Mesenchymal stem cell (in vitro differentiated cells and primary cell): ENCODE data around the gene ZNF74.
"Not testable (repeated sequence)": the region's sequence is repeated elsewhere in the genome, so short reads cannot be mapped to it uniquely, and the experiment has no call there.

Source experiments
- DNase-seq: peaks from one replicate; pipeline ENCODE4 v3.0.0-alpha.2; 2013
- H2AFZ ChIP-seq: one replicate; pipeline ENCODE4 v1.6.1; 2013; ENCODE audit warnings: low read depth, mild to moderate bottlenecking, control low read depth, inconsistent platforms, low read length, moderate library complexity
- H2AK5ac ChIP-seq: 2 replicates; pipeline ENCODE4 v1.6.1; 2013; ENCODE audit warnings: low read length, moderate library complexity, mild to moderate bottlenecking, inconsistent platforms; ENCODE audit not compliant: severe bottlenecking
- H2BK120ac ChIP-seq: one replicate; pipeline ENCODE4 v1.6.1; 2013; ENCODE audit warnings: low read depth, mild to moderate bottlenecking, inconsistent platforms, low read length, moderate library complexity
- H2BK12ac ChIP-seq, 2 experiments: one replicate each; pipeline ENCODE4 v1.6.1; 2013; ENCODE audit warnings: inconsistent platforms in 2 of 2, low read length in 2 of 2, mild to moderate bottlenecking in 2 of 2, moderate library complexity in 2 of 2, control low read depth in 1 of 2
- H2BK15ac ChIP-seq: one replicate; pipeline ENCODE4 v1.6.1; 2013; ENCODE audit warnings: mild to moderate bottlenecking, low read depth, inconsistent platforms; ENCODE audit not compliant: poor library complexity, severe bottlenecking
- H2BK5ac ChIP-seq: 2 replicates; pipeline ENCODE4 v1.6.1; 2013; ENCODE audit warnings: low read depth, mild to moderate bottlenecking, low read length, control low read depth, inconsistent platforms; ENCODE audit not compliant: poor library complexity, severe bottlenecking
- H3K14ac ChIP-seq, 2 experiments: one replicate each; pipeline ENCODE4 v1.6.1; 2013; ENCODE audit warnings: inconsistent platforms in 2 of 2, low read length in 2 of 2, control low read depth in 1 of 2, mild to moderate bottlenecking in 1 of 2, moderate library complexity in 1 of 2
- H3K18ac ChIP-seq, 2 experiments: one replicate each; pipeline ENCODE4 v1.6.1; 2013; ENCODE audit warnings: inconsistent platforms in 2 of 2, low read length in 2 of 2, control low read depth in 1 of 2, low read depth in 1 of 2, mild to moderate bottlenecking in 1 of 2
- H3K23ac ChIP-seq, 2 experiments: one replicate each; pipeline ENCODE4 v1.6.1; 2013; ENCODE audit warnings: inconsistent platforms in 2 of 2, low read length in 2 of 2, mild to moderate bottlenecking in 2 of 2, moderate library complexity in 2 of 2, control low read depth in 1 of 2
- H3K27ac ChIP-seq: 2 replicates; pipeline ENCODE4 v1.5.1; 2013; ENCODE audit warnings: mild to moderate bottlenecking, moderate library complexity, low read length, control low read depth, inconsistent platforms; ENCODE audit not compliant: poor library complexity, severe bottlenecking
- H3K27me3 ChIP-seq, 2 experiments: 2 replicates each; pipeline versions ENCODE4 v1.6.1 to v1.7.0; 2013; ENCODE audit warnings: low read length in 2 of 2, mild to moderate bottlenecking in 2 of 2, moderate library complexity in 2 of 2, control low read depth in 1 of 2, inconsistent platforms in 1 of 2; ENCODE audit not compliant: control insufficient read depth in 1 of 2, insufficient read depth in 1 of 2
- H3K36me3 ChIP-seq, 2 experiments: 2 replicates each; pipeline versions ENCODE4 v1.6.1 to v1.7.0; 2013; ENCODE audit warnings: low read length in 2 of 2, control low read depth in 1 of 2, inconsistent platforms in 1 of 2, low read depth in 1 of 2, mild to moderate bottlenecking in 1 of 2; ENCODE audit not compliant: insufficient read depth in 2 of 2, control insufficient read depth in 1 of 2
- H3K4ac ChIP-seq, 2 experiments: one replicate each; pipeline ENCODE4 v1.6.1; 2013; ENCODE audit warnings: inconsistent platforms in 2 of 2, low read length in 2 of 2, mild to moderate bottlenecking in 2 of 2, moderate library complexity in 2 of 2, control low read depth in 1 of 2, low read depth in 1 of 2
- H3K4me1 ChIP-seq: 2 replicates; pipeline ENCODE4 v1.6.1; 2013; ENCODE audit warnings: low read depth, low read length, control low read depth; ENCODE audit not compliant: control insufficient read depth, insufficient read depth
- H3K4me2 ChIP-seq: 2 replicates; pipeline ENCODE4 v1.6.1; 2013; ENCODE audit warnings: low read length, mild to moderate bottlenecking, inconsistent platforms; ENCODE audit not compliant: poor library complexity, severe bottlenecking
- H3K4me3 ChIP-seq, 2 experiments: 2 replicates each; pipeline versions ENCODE4 v1.5.1 to v1.7.0; 2013; ENCODE audit warnings: low read length in 2 of 2, mild to moderate bottlenecking in 2 of 2, control low read depth in 1 of 2, low read depth in 1 of 2; ENCODE audit not compliant: insufficient read depth in 1 of 2
- H3K79me1 ChIP-seq: replicated peaks from 2 replicates; pipeline ENCODE4 v1.6.1; 2013; ENCODE audit warnings: mild to moderate bottlenecking, control low read depth, low read length, inconsistent platforms; ENCODE audit not compliant: poor library complexity, severe bottlenecking
- H3K9ac ChIP-seq: 2 replicates; pipeline ENCODE4 v1.7.0; 2013; ENCODE audit warnings: mild to moderate bottlenecking, low read length, moderate library complexity
- H3K9me3 ChIP-seq: 2 replicates; pipeline ENCODE4 v1.7.0; 2013; ENCODE audit warnings: mild to moderate bottlenecking, low read length; ENCODE audit not compliant: control insufficient read depth
- H4K8ac ChIP-seq: one replicate; pipeline ENCODE4 v1.6.1; 2013; ENCODE audit warnings: inconsistent platforms, mild to moderate bottlenecking, low read length, moderate library complexity
- H4K91ac ChIP-seq: one replicate; pipeline ENCODE4 v1.6.1; 2013; ENCODE audit warnings: mild to moderate bottlenecking, low read length, inconsistent platforms
- WGBS: methylation state at CpG from one replicate; pipeline ENCODE4 v1.1.7; 2013; ENCODE audit warnings: mixed read lengths; 5-methylcytosine and 5-hydroxymethylcytosine counted together

The ZNF74 gene

GRCh38 chr22:20376983-20377382 is 17.0 kb upstream of the ZNF74 start:
- not testable (repeated sequence) for H3K4me2 ChIP-seq, H2BK12ac ChIP-seq
- whole genome bisulfite sequencing: 92% methylated on average over 7 of the region's 11 CpGs

GRCh38 chr22:20378110-20378509 is 15.8 kb upstream of the ZNF74 start:
- H3K9ac ChIP-seq: no peak overlapping the region
- no peak overlapping the region for H3K27ac ChIP-seq
- WGBS: 94% methylated on average over 4 of the region's 4 CpGs
- H3K18ac ChIP-seq: no peak overlapping the region
- no peaks in the 10 kb centered on the region for H3K36me3 ChIP-seq
- H3K4me2 ChIP-seq: no peak overlapping the region
- H2BK15ac ChIP-seq: no peak overlapping the region
- H3K27me3 ChIP-seq: peaks cover 6 to 22% of the 10 kb centered on the region in 2 experiments
- no peak overlapping the region for H2BK12ac ChIP-seq
- no peak overlapping the region for H3K4ac ChIP-seq
- H3K4me3 ChIP-seq: no peak overlapping the region
- H2BK5ac ChIP-seq: no peak overlapping the region
- no peak overlapping the region for H2AFZ ChIP-seq
- no peak overlapping the region for H4K8ac ChIP-seq
- no peaks in the 10 kb centered on the region for H3K79me1 ChIP-seq
- no peak overlapping the region for H2AK5ac ChIP-seq
- no peak for DNase-seq
- no peak overlapping the region for H4K91ac ChIP-seq
- no peak overlapping the region for H3K23ac ChIP-seq
- H3K9me3 ChIP-seq: no peaks in the 10 kb centered on the region
- H3K4me1 ChIP-seq: no peaks in the 10 kb centered on the region
- no peak overlapping the region for H3K14ac ChIP-seq
- no peak overlapping the region for H2BK120ac ChIP-seq

More at GRCh38 chr22:20376983-20377382, 17.0 kb upstream of the ZNF74 start:
- not testable (repeated sequence) for H3K18ac ChIP-seq, H4K8ac ChIP-seq, H3K4me1 ChIP-seq, H3K4ac ChIP-seq, H2BK15ac ChIP-seq, H3K14ac ChIP-seq, H3K4me3 ChIP-seq, H3K27ac ChIP-seq, DNase-seq, H3K79me1 ChIP-seq, H3K9me3 ChIP-seq, H3K9ac ChIP-seq, H2BK120ac ChIP-seq, H2BK5ac ChIP-seq, H4K91ac ChIP-seq, H3K23ac ChIP-seq, H3K36me3 ChIP-seq, H2AK5ac ChIP-seq, H2AFZ ChIP-seq
- H3K27me3 ChIP-seq: peaks cover 6 to 20% of the 10 kb centered on the region in 2 experiments

DNA sequence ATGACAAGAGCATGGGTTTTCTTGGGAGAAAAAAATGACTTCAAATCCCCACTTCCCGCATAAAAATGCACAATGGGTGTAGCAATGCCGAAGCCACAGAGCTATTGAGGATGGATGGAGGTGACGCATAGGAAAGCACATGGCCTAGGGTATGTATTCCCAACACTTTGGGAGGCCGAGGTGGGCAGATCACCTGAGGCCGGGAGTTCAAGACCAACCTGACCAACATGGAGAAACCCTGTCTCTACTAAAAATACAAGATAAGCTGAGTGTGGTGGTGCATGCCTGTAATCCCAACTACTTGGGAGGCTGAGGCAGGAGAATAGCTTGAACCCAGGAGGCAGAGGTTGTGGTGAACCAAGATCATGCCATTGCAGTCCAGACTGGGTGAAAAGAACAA is 15.3 kb upstream of the ZNF74 start:
- not testable (repeated sequence) for H3K4me1 ChIP-seq, H3K9ac ChIP-seq, H2BK120ac ChIP-seq, H2BK5ac ChIP-seq, H3K9me3 ChIP-seq, H2BK12ac ChIP-seq, H4K8ac ChIP-seq, H3K4me2 ChIP-seq, H2BK15ac ChIP-seq, H2AFZ ChIP-seq, H3K23ac ChIP-seq, H3K4ac ChIP-seq, H3K18ac ChIP-seq, H3K4me3 ChIP-seq, H4K91ac ChIP-seq, H2AK5ac ChIP-seq, H3K79me1 ChIP-seq, DNase-seq, H3K14ac ChIP-seq, H3K36me3 ChIP-seq, H3K27ac ChIP-seq
- WGBS: 94% methylated on average over 2 of the region's 5 CpGs
- H3K27me3 ChIP-seq: peaks cover 11 to 22% of the 10 kb centered on the region in 2 experiments

GRCh38 chr22:20380486-20380885 is 13.5 kb upstream of the ZNF74 start:
- H3K79me1 ChIP-seq: no peaks in the 10 kb centered on the region
- H3K14ac ChIP-seq: no peak overlapping the region
- no peak overlapping the region for H2BK15ac ChIP-seq
- no peak overlapping the region for H3K9ac ChIP-seq
- peaks cover 19 to 25% of the 10 kb centered on the region in 2 experiments for H3K27me3 ChIP-seq
- no peak overlapping the region for H4K91ac ChIP-seq
- no peak overlapping the region for H4K8ac ChIP-seq
- H3K4me2 ChIP-seq: no peak overlapping the region
- no peak overlapping the region for H3K18ac ChIP-seq
- H2BK12ac ChIP-seq: no peak overlapping the region
- no peak overlapping the region for H3K27ac ChIP-seq
- no peak overlapping the region for H3K4ac ChIP-seq
- H2BK120ac ChIP-seq: no peak overlapping the region
- H2AFZ ChIP-seq: no peak overlapping the region
- no peak overlapping the region for H2AK5ac ChIP-seq
- H3K36me3 ChIP-seq: no peaks in the 10 kb centered on the region
- WGBS: 25% methylated on average over 1 of the region's 1 CpG
- no peak for DNase-seq
- H3K4me1 ChIP-seq: no peaks in the 10 kb centered on the region
- H2BK5ac ChIP-seq: no peak overlapping the region
- H3K9me3 ChIP-seq: no peaks in the 10 kb centered on the region
- no peak overlapping the region for H3K23ac ChIP-seq
- H3K4me3 ChIP-seq: no peak overlapping the region
